Measurements from ENCODE around the gene PKD1L1.

PKD1L1 gene

GRCh38 chr7:47815867-47816266 lies 132.4 kb downstream of the PKD1L1 start:
- no peak for ATAC-seq (ENCODE audit: low read depth)
- Histone ChIP-seq H3K27ac (ENCODE audit: poor library complexity, severe bottlenecking) (no peak overlapping the region), H3K4me1 (ENCODE audit: insufficient read depth, poor library complexity, severe bottlenecking) (no peaks in the 10 kb centered on the region), H3K9me3 (ENCODE audit: severe bottlenecking) (no peaks in the 10 kb centered on the region), H3K36me3 (ENCODE audit: low read depth) (no peaks in the 10 kb centered on the region), H3K4me3 (ENCODE audit: severe bottlenecking) (no peak overlapping the region), H3K27me3 (ENCODE audit: insufficient read depth, poor library complexity, severe bottlenecking) (no peaks in the 10 kb centered on the region)
- no peak for TF ChIP-seq CTCF (IDR thresholded peaks at IDR 0.05; ENCODE audit: poor library complexity, severe bottlenecking)
- no peak for DNase-seq (ENCODE audit: low spot score)

GRCh38 chr7:47814905-47815613 lies 133.2 kb downstream of the PKD1L1 start:
- Histone ChIP-seq H3K9me3 (ENCODE audit: severe bottlenecking) (no peaks in the 10 kb centered on the region), H3K4me3 (ENCODE audit: severe bottlenecking) (no peak overlapping the region), H3K36me3 (ENCODE audit: low read depth) (no peaks in the 10 kb centered on the region), H3K4me1 (ENCODE audit: insufficient read depth, poor library complexity, severe bottlenecking) (no peaks in the 10 kb centered on the region), H3K27me3 (ENCODE audit: insufficient read depth, poor library complexity, severe bottlenecking) (no peaks in the 10 kb centered on the region), H3K27ac (ENCODE audit: poor library complexity, severe bottlenecking) (no peak overlapping the region)
- no peak for DNase-seq (ENCODE audit: low spot score)
- ATAC-seq (ENCODE audit: low read depth) = no peak
- TF ChIP-seq CTCF (IDR thresholded peaks at IDR 0.05; ENCODE audit: poor library complexity, severe bottlenecking) = no peak

GRCh38 chr7:47813620-47814260 lies 134.5 kb downstream of the PKD1L1 start:
- TF ChIP-seq CTCF (IDR thresholded peaks at IDR 0.05; ENCODE audit: poor library complexity, severe bottlenecking) = no peak
- ATAC-seq (ENCODE audit: low read depth) = no peak
- no peaks in the 10 kb centered on the region for H3K4me1 ChIP-seq (ENCODE audit: insufficient read depth, poor library complexity, severe bottlenecking)
- H3K4me3 ChIP-seq (ENCODE audit: severe bottlenecking) = no peak overlapping the region
- H3K9me3 ChIP-seq (ENCODE audit: severe bottlenecking) = no peaks in the 10 kb centered on the region
- no peak for DNase-seq (ENCODE audit: low spot score)
- H3K27me3 ChIP-seq (ENCODE audit: insufficient read depth, poor library complexity, severe bottlenecking) = no peaks in the 10 kb centered on the region
- H3K27ac ChIP-seq (ENCODE audit: poor library complexity, severe bottlenecking) = no peak overlapping the region
- H3K36me3 ChIP-seq (ENCODE audit: low read depth) = no peaks in the 10 kb centered on the region

- no peak for DNase-seq (ENCODE audit: low spot score)
- no peaks in the 10 kb centered on the region for H3K27me3 ChIP-seq (ENCODE audit: insufficient read depth, poor library complexity, severe bottlenecking)
- no peak overlapping the region for H3K4me3 ChIP-seq (ENCODE audit: severe bottlenecking)
- H3K27ac ChIP-seq (ENCODE audit: poor library complexity, severe bottlenecking) = no peak overlapping the region
- no peaks in the 10 kb centered on the region for H3K9me3 ChIP-seq (ENCODE audit: severe bottlenecking)
- ATAC-seq (ENCODE audit: low read depth) = no peak
- no peak for TF ChIP-seq CTCF (IDR thresholded peaks at IDR 0.05; ENCODE audit: poor library complexity, severe bottlenecking)
- no peaks in the 10 kb centered on the region for H3K36me3 ChIP-seq (ENCODE audit: low read depth)
- no peaks in the 10 kb centered on the region for H3K4me1 ChIP-seq (ENCODE audit: insufficient read depth, poor library complexity, severe bottlenecking)
Observed at GRCh38 chr7:47812429-47813136, 135.7 kb downstream of the PKD1L1 start.
